Pancreas (tissue), 10 donors: ENCODE data around the gene MARCOL. TPM values are rescaled to one million over a fixed set of nuclear protein-coding genes. Genes with fewer than 3 reads are reported as not detected.

Source experiments
- ATAC-seq, 4 donors: fragments of 200-7000 bp; cut with Tn5 transposase; one replicate each; pipeline versions ENCODE4 v1.8.0 to v1.9.1; 2020; ENCODE audit warnings: mild to moderate bottlenecking in 4 of 4, moderate library complexity in 4 of 4
- DNase-seq, 6 donors: peaks; one replicate each; pipeline ENCODE4 v3.0.0-alpha.2; 2020
- FAIRE-seq: peaks from 2 replicates; lab custom pipeline; 2012; peaks lifted over from hg19 to GRCh38; lab: Jason Lieb, UNC
- H3K27ac ChIP-seq, 4 donors: fragments of 200-600 bp; sonication (generic); 1 replicate in 3 of 4; 2 replicates in 1 of 4; pipeline versions ENCODE4 v1.5.0 to v1.8.0; 2020
- H3K27me3 ChIP-seq, 4 donors: fragments of 200-600 bp; one replicate each; pipeline ENCODE4 v1.8.0; 2021
- H3K36me3 ChIP-seq, 3 donors: fragments of 200-600 bp; sonication (generic) in 1 of 3; one replicate each; pipeline versions ENCODE4 v1.5.0 to v1.8.0; 2020 to 2021
- H3K4me1 ChIP-seq, 3 donors: fragments of 200-600 bp; one replicate each; pipeline ENCODE4 v1.8.0; 2021
- H3K4me3 ChIP-seq, 4 donors: fragments of 200-600 bp; sonication (generic) in 2 of 4; one replicate each; pipeline versions ENCODE4 v1.5.0 to v1.8.0; 2020 to 2021
- H3K9me3 ChIP-seq, 4 donors: fragments of 200-600 bp; one replicate each; pipeline ENCODE4 v1.8.0; 2021
- WGBS, 2 donors: extraction: QIAGEN DNeasy Blood & Tissue Kit; methylation state at CpG; one replicate each; pipeline ENCODE4 v1.1.7; 2013; 5-methylcytosine and 5-hydroxymethylcytosine counted together
- intact Hi-C, 3 donors: fragments of 100-400 bp; cut with DNase I; formaldehyde crosslinking; loops; one replicate each; pipeline versions ENCODE4 v1.11.1 to v1.14.2; 2022
- polyA plus RNA-seq, 2 donors: library from polyadenylated mRNA; stranded (reverse); fragments of 200-250 nt; gene quantifications; one replicate each; pipeline ENCODE4 v1.2.3, GENCODE V29; 2013
- total RNA-seq, 6 donors: library from RNA; stranded (reverse); fragmentation: NEBNext Ultra II Directional in 4 of 6; extraction: Animal tissue kit (Norgen Biotek cat#: 25700) in 4 of 6; gene quantifications; one replicate each; pipeline versions ENCODE4 v1.2.1 to v1.2.4, GENCODE V29; 2021 to 2023
- TF ChIP-seq, protein P1 (sequence below), 4 donors: fragments of 200-600 bp; sonication (generic) in 3 of 4; IDR thresholded peaks; one replicate each; pipeline versions ENCODE4 v1.5.0 to v1.8.0; 2021; ENCODE audit warnings: antibody characterized with exemption in 4 of 4
- donor health status: healthy with polysubstance abuse.
- donor health status: DM: no; HTN: no; CAD: no; lungs with moderate emphysema.
- donor health status: DM: no; HTN: no; CAD: no.
- donor health status: control.
- donor health status: control.
- donor health status: Bipolar disorder and iron deficiency.
- donor health status: DM: yes; HTN: yes; CAD: no.
- donor health status: DM: no; HTN: no; CAD: no.
- donor health status: DM: no; HTN: no; CAD: no.
- donor health status: DM: yes; HTN: yes; CAD: no.

Gene MARCOL
- total and polyA plus RNA-seq, 8 donors = not detected

DNA sequence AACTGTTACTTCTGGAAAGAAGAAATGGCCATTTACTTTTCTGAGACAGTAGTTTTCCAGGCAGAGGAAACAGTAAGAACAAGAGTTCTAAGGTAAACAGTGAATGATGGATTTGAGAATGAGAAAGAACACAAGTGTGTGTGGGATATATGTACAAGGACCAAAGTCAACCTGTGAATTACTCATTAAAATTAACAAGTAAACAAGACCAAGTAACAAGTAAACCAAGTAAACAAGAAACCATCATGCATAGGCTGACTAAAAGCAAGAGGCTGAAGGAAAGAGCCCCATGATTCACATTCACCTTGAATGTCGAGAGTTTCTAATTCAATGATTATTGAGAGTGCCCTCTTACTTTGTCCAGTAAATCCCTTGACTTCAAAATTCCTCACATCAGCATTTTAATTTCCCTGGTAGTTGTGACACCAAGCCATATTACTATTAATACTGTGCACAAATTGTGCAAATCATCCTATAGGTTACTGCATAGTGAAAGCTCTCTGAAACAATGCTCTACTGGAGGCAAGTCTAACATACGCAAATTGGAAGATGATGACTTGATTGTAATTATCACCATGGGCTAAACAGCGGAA lies 9.8 kb upstream of the MARCOL start:
- WGBS, 2 donors = 91 to 95% methylated on average over 3 of the region's 3 CpGs
- Histone ChIP-seq H3K4me3 (no peak overlapping the region), H3K9me3 (no peaks in the 10 kb centered on the region), H3K36me3 (no peaks in the 10 kb centered on the region), H3K27me3 (no peaks in the 10 kb centered on the region), H3K4me1 (no peaks in the 10 kb centered on the region), H3K27ac (no peak overlapping the region)
- intact Hi-C loops = no loop called here
- TF ChIP-seq, protein P1, sequence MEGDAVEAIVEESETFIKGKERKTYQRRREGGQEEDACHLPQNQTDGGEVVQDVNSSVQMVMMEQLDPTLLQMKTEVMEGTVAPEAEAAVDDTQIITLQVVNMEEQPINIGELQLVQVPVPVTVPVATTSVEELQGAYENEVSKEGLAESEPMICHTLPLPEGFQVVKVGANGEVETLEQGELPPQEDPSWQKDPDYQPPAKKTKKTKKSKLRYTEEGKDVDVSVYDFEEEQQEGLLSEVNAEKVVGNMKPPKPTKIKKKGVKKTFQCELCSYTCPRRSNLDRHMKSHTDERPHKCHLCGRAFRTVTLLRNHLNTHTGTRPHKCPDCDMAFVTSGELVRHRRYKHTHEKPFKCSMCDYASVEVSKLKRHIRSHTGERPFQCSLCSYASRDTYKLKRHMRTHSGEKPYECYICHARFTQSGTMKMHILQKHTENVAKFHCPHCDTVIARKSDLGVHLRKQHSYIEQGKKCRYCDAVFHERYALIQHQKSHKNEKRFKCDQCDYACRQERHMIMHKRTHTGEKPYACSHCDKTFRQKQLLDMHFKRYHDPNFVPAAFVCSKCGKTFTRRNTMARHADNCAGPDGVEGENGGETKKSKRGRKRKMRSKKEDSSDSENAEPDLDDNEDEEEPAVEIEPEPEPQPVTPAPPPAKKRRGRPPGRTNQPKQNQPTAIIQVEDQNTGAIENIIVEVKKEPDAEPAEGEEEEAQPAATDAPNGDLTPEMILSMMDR (IDR thresholded peaks at IDR 0.05) = no peak
- ATAC-seq (no peak), DNase-seq (no peak), FAIRE-seq (no peak)

DNA sequence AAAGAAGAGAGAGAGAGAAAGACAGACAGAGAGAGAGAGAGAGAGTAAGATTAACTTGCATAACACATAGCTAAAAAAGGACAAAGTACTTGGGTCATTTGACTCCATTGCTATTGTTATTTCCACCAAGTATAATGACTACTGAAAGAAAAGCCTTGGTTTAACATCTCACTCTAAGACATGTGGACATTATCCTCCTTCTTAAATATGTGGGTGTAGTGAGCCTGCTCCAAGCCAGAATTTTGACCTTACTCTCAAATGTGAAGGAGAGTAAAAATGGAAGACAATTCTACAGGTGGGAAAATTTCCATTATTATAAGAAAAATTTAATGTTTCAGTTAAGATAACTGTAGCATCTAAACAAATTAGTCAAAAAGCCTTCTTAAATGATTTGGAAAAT lies 8.5 kb upstream of the MARCOL start:
- H3K36me3 ChIP-seq = no peaks in the 10 kb centered on the region
- H3K27ac ChIP-seq = no peak overlapping the region
- FAIRE-seq (no peak), DNase-seq (no peak), ATAC-seq (no peak)
- intact Hi-C loops = no loop called here
- H3K4me3 ChIP-seq = no peak overlapping the region
- H3K27me3 ChIP-seq = no peaks in the 10 kb centered on the region
- TF ChIP-seq, protein P1 (IDR thresholded peaks at IDR 0.05) = no peak
- no peaks in the 10 kb centered on the region for H3K4me1 ChIP-seq
- H3K9me3 ChIP-seq = no peaks in the 10 kb centered on the region

DNA sequence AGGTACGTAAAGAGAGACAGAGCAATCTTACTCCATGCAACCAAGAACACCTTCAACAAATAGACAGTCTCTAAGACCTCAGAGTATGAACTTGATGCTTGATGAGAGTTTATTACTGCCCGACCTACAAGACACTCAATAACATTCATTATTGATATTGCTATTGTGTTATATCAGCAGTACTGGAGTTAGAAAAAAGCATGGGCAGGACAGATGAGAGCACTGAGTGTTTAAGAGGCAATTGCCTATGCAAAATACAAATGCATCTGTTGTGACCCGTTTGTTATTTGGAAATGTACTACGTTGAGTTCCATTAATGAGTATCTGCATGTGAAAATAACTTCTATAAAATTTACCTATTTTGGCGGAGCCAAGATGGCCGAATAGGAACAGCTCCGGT lies 8.1 kb upstream of the MARCOL start:
- TF ChIP-seq, protein P1 (IDR thresholded peaks at IDR 0.05) = no peak
- H3K4me1 ChIP-seq = no peaks in the 10 kb centered on the region
- H3K9me3 ChIP-seq = no peaks in the 10 kb centered on the region
- FAIRE-seq (no peak), DNase-seq (no peak), ATAC-seq (no peak)
- no peak overlapping the region for H3K4me3 ChIP-seq
- H3K27ac ChIP-seq = no peak overlapping the region
- no peaks in the 10 kb centered on the region for H3K36me3 ChIP-seq
- WGBS, 2 donors = 85 to 90% methylated on average over 7 of the region's 7 CpGs
- intact Hi-C loops = no loop called here
- H3K27me3 ChIP-seq = no peaks in the 10 kb centered on the region

DNA sequence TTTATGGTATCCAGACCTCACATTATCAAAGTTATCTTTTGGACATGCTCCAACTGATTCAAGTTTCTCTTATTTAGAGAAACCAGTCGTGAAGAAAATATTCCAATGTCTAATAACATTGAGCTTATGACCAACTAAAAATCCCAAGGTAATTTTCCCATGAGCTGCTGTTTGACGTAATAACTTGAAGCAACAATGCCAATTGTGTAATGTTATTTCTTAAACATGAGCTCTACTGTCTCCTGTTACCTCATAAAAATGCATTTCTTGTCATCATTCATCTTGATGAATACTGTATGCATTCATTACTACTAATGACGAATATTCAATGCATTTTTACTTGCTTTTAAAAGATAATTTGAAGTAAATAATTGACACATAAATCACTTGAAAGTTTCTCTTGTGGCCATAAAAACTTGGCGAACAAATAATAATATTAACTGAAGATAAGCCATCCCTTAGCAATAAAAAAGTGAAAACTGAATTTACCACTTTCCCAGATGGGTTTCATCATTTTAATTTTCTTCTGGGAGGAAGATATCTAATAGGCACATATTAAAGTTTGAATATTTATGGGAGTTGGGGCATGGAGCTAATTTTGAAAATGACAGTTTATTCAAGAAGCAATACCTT lies 424 bp upstream of the MARCOL start:
- DNase-seq (no peak), FAIRE-seq (no peak), ATAC-seq (no peak)
- Histone ChIP-seq H3K9me3 (no peaks in the 10 kb centered on the region), H3K27ac (no peak overlapping the region), H3K27me3 (no peaks in the 10 kb centered on the region), H3K4me3 (no peak overlapping the region), H3K4me1 (no peaks in the 10 kb centered on the region), H3K36me3 (no peaks in the 10 kb centered on the region)
- TF ChIP-seq, protein P1 (IDR thresholded peaks at IDR 0.05) = no peak
- intact Hi-C loops = no loop called here
- 20 to 28% methylated on average over 4 of the region's 4 CpGs for WGBS, 2 donors

DNA sequence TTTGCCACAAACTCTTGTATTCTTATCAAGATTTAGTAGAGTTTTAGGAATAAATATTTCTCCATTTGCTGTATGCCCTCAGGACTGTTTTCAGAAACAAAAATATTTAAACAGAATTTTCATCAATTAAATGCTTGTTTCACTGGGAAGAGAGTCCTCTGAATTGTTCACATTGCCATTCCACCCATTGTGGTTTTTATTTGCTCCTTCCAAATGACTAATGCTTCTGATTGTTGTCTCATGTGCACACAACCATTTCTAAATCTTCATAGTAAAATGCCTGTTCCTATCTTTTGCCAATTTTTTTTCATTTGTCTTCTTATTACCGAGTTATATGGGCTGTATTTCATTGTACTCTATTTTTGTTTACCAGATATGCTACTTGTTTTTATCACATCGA lies 10.6 kb downstream of the MARCOL start:
- no peak for DNase-seq

More for the DNA sequence above, 10.6 kb downstream of the MARCOL start:
- no peaks in the 10 kb centered on the region for H3K27me3 ChIP-seq
- H3K9me3 ChIP-seq = peaks cover 0 to 2% (median 0%) of the 10 kb centered on the region in 4 donors
- intact Hi-C loops = no loop called here
- no peaks in the 10 kb centered on the region for H3K4me1 ChIP-seq
- TF ChIP-seq, protein P1 (IDR thresholded peaks at IDR 0.05) = no peak
- WGBS, 2 donors = 65 to 76% methylated on average over 2 of the region's 2 CpGs
- H3K36me3 ChIP-seq = no peaks in the 10 kb centered on the region
- FAIRE-seq = no peak
- no peak overlapping the region for H3K4me3 ChIP-seq
- no peak for ATAC-seq
- no peak overlapping the region for H3K27ac ChIP-seq
